SJCRH30 (cell line): Measurements from ENCODE around the gene SIM1. TPM values are rescaled to one million over a fixed set of nuclear protein-coding genes. Genes with fewer than 3 reads are reported as not detected.
"Not testable (repeated sequence)": the region's sequence is repeated elsewhere in the genome, so short reads cannot be mapped to it uniquely, and the experiment has no call there.

Source experiments
- DNase-seq, 2 experiments: peaks; one replicate each; pipeline ENCODE4 v3.0.0-alpha.2; 2015 to 2020
- H3K27ac ChIP-seq: fragments of 250-450 bp; sonication (Bioruptor Pico); 2 replicates; pipeline ENCODE4 v1.5.1; 2020; ENCODE audit warnings: mild to moderate bottlenecking, moderate library complexity
- H3K27me3 ChIP-seq: fragments of 250-450 bp; sonication (Bioruptor Pico); 2 replicates; pipeline ENCODE4 v1.5.1; 2020; ENCODE audit warnings: mild to moderate bottlenecking, moderate library complexity
- H3K36me3 ChIP-seq: fragments of 250-450 bp; sonication (Bioruptor Pico); 2 replicates; pipeline ENCODE4 v1.5.1; 2020; ENCODE audit warnings: mild to moderate bottlenecking, moderate library complexity
- H3K4me1 ChIP-seq: fragments of 250-450 bp; sonication (Bioruptor Pico); 2 replicates; pipeline ENCODE4 v1.5.1; 2020; ENCODE audit warnings: mild to moderate bottlenecking, moderate library complexity
- H3K4me3 ChIP-seq: fragments of 250-450 bp; sonication (Bioruptor Pico); 2 replicates; pipeline ENCODE4 v1.5.1; 2020; ENCODE audit warnings: mild to moderate bottlenecking, moderate library complexity
- H3K9me3 ChIP-seq: fragments of 250-450 bp; sonication (Bioruptor Pico); replicated peaks from 2 replicates; pipeline ENCODE4 v1.5.1; 2020; ENCODE audit warnings: mild to moderate bottlenecking, moderate library complexity
- total RNA-seq: library from RNA; depleted of rRNA; stranded (reverse); fragments of >200 nt; shearing (Covaris generic); gene quantifications from 2 replicates; pipeline ENCODE4 v1.2.3, GENCODE V29; 2014

SIM1 gene
- total RNA-seq, 1 experiment from 2014 or later: 1.2 TPM

DNA sequence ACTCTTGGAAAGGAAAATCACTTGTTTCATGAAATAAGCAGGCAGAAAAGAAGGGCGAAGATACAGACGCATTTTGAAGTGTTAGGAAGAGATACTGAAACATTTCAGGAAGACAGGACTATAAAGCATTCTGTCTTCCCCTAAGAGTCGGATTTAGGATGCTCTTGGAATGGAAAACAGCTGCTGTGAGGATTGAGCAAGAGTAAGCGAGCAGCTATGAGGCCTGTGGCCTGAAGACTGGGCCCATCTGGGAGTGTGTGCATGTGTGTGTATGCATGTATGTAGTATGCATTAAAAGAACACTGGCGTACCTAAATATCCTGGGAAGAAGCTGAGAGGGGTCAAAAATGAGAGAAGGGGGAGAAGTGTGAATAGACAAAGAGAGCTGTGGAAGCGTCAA, 83.6 kb downstream of the SIM1 start:
- DNase-seq: peak in 1 of 2 experiments; percentile 25
- peaks cover 9% of the 10 kb centered on the region; the same call in 1 of the 2 replicates for H3K4me1 ChIP-seq
- no peak overlapping the region for H3K27ac ChIP-seq
- H3K36me3 ChIP-seq: no peaks in the 10 kb centered on the region
- H3K27me3 ChIP-seq: no peaks in the 10 kb centered on the region
- no peak overlapping the region for H3K4me3 ChIP-seq
- no peaks in the 10 kb centered on the region; the same call in 1 of the 2 replicates for H3K9me3 ChIP-seq

DNA sequence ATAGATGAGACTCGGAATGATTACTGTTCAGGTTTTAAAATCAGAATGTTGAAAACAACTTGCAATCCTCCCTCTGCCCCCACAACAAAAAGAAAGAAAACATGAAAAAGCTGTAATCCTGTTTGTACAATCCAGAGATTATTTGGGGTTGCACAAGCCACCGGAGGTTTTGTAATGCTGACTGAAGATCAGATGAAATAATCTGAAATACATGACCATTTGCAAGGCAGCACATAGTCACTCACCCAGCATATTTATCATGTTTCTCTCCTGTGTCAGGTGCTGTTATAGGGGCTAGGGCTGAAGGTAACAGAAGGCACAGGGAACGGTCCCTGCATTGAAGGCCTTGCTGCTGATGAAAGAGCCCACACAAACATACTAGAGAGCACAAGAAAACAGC, 85.3 kb downstream of the SIM1 start:
- DNase-seq: no peak
- Histone ChIP-seq H3K27ac (no peak overlapping the region), H3K36me3 (no peaks in the 10 kb centered on the region)

DNA sequence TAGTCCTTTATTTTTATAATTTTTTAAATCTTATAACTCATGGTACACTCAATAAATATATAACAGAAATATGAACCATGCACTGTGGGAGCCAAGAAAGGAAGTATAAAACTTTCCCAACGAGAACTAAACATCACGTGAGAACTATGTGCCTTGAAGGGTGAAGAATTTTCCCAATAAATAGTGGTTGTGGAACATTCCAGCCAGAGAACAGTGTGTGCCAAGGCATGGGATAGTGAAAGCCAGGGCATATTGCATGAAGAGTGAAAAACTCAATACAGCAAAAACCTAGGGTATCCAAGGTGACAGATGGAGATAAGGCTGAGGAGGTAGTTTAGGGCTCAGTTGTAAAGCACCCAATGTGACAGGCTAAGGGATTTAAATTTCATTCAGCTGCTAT, 86.1 kb downstream of the SIM1 start:
- no peak overlapping the region for H3K27ac ChIP-seq
- no peak for DNase-seq
- H3K27me3 ChIP-seq: no peaks in the 10 kb centered on the region
- no peaks in the 10 kb centered on the region for H3K9me3 ChIP-seq
- peaks cover 9% of the 10 kb centered on the region; the same call in 1 of the 2 replicates for H3K4me1 ChIP-seq
- no peak overlapping the region for H3K4me3 ChIP-seq
- H3K36me3 ChIP-seq: no peaks in the 10 kb centered on the region

More for the DNA sequence above, 85.3 kb downstream of the SIM1 start:
- Histone ChIP-seq H3K4me3 (no peak overlapping the region), H3K4me1 (peaks cover 9% of the 10 kb centered on the region; the same call in 1 of the 2 replicates), H3K9me3 (no peaks in the 10 kb centered on the region), H3K27me3 (no peaks in the 10 kb centered on the region)

DNA sequence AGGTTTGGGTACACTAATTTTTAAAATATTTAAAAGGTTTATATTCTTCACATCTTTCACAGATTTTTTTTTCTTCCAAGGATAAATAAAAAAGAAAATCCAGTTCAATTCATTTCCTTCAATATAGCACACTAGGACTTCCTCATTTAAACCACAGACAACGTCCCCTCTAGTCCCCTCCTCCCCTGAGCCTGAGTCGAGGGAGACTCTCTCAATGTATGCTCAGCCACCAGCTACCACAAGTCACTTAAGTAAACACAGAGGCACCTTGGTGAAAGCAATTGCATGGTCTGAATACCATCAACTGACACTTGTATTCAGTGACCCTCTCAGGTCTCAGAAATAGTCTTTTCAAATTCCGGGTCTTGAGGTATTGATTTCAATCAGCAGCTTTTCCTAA, 88.6 kb downstream of the SIM1 start:
- Histone ChIP-seq H3K9me3 (no peaks in the 10 kb centered on the region), H3K4me3 (no peak overlapping the region), H3K27ac (no peak overlapping the region), H3K27me3 (no peaks in the 10 kb centered on the region), H3K4me1 (no peaks in the 10 kb centered on the region), H3K36me3 (no peaks in the 10 kb centered on the region)
- no peak for DNase-seq

DNA sequence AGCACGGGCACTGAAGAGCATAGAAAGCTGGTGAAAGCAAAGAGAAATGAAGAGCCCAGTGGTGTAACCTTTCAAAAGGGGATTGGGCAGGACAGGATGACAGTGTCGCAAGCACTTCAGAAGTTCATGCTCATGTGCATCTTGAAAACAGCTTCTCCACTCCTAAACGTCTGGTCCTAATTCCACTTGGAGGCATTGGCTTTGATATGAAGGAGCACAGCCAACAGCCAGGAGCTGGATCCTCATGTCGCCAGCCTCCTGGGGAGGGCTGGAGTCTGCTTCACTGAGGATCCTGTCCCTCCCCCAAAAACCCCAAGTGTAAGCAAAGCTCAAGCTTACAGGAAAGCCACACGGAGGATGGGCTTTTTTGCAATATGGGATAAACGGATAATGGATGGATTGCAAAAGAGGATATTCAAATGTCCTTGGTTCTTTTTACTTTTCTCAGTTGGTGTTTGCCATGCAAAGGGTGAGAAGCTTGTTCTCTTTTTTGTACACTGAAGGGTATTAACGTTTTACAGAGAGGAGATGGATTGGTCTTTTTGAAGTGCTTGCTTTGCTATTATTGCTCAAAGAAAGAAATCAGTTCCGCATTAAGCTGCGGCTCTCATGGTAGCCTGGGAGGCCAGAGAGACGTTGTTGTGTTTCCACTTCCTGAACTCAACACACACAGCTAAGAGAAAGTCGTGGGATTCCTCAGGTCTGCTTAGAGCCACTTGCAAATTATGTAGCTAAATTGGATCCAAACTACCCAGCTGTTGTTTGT, 92.2 kb downstream of the SIM1 start:
- no peaks in the 10 kb centered on the region for H3K4me1 ChIP-seq
- no peak overlapping the region for H3K27ac ChIP-seq
- no peak overlapping the region for H3K4me3 ChIP-seq
- H3K9me3 ChIP-seq: no peaks in the 10 kb centered on the region
- H3K36me3 ChIP-seq: no peaks in the 10 kb centered on the region
- DNase-seq: no peak
- H3K27me3 ChIP-seq: no peaks in the 10 kb centered on the region

DNA sequence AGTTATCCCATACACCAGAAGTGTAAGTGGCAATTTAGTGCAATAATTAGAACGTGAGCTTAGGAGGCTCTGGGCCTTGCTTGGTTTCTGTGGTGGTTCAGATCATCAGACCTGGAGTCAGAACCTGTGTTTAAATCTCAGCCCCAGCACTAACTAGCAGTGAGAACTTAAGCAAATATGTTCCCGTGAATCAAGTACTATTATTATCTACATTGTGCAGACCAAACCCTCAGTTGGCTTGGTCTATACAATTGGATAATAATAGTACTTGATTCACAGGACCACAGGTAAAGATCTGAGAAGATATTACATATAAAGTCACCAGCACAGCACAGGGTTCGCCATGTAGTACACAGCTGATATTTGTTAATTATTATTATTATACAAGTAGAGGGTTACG, 93.1 kb downstream of the SIM1 start:
- Histone ChIP-seq H3K4me1 (no peaks in the 10 kb centered on the region), H3K4me3 (no peak overlapping the region), H3K27me3 (no peaks in the 10 kb centered on the region), H3K27ac (no peak overlapping the region), H3K9me3 (no peaks in the 10 kb centered on the region), H3K36me3 (no peaks in the 10 kb centered on the region)
- DNase-seq: no peak

DNA sequence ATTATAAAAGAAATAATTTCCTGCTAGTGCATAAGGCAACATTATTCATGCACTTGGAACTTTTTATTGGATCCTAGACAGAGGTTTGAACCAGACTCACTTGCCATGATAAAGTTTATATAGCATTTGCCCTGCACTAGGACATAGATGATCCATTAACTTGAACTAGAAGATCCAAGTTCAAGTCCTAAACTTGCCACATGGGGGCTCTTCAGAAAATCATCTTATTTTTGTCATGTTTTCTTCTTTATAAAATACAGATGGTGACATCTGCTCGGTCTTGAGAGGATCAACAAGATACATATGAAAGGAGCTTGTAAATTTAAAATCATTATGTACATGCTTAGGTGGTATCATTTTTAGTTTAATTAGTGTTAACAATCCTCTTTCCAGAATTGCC, 94.5 kb downstream of the SIM1 start:
- DNase-seq: no peak
- H3K4me1 ChIP-seq: no peaks in the 10 kb centered on the region
- H3K4me3 ChIP-seq: no peak overlapping the region
- no peaks in the 10 kb centered on the region for H3K27me3 ChIP-seq
- H3K36me3 ChIP-seq: no peaks in the 10 kb centered on the region
- no peaks in the 10 kb centered on the region for H3K9me3 ChIP-seq
- H3K27ac ChIP-seq: no peak overlapping the region

DNA sequence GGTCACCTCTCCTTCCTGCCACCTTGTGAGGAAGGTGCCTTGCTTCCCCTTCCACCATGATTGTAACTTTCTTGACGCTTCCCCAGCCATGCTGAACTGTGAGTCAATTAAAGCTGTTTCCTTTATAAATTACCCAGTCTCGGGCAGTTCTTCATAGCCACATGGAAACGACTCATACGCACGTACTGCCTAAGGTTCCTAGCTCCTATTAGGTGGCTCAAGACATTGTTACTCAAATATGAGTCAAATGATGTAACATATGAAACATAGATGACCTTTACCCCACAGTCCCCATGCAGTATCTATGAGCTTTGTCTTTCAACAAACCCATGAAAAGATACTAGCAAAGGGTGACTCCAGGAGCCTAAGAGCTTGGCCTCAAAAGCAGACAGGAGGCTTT, 98.3 kb downstream of the SIM1 start:
- no peak for DNase-seq
- H3K27ac ChIP-seq: no peak overlapping the region
- H3K27me3 ChIP-seq: no peaks in the 10 kb centered on the region
- H3K9me3 ChIP-seq: no peaks in the 10 kb centered on the region
- no peak overlapping the region for H3K4me3 ChIP-seq
- H3K36me3 ChIP-seq: no peaks in the 10 kb centered on the region
- no peaks in the 10 kb centered on the region for H3K4me1 ChIP-seq

DNA sequence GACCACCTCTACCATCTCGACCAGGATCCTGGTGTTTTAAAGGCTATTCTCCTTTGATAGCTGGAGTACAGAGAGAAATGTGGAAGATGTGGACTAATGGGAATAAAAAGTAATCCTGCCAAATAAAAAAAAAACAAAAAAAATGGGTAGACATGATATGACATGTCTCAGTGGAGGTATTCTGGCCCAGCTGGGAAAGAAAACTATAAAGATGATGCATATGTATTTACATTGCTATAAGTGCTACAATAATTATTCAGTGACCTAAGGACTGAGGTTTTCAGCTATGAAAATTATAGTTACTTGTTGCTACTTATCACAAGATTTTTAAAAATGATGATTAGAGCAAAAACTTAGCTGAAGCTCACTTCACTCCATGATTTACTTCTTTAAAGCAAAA, 101.1 kb downstream of the SIM1 start:
- Histone ChIP-seq H3K27ac (no peak overlapping the region), H3K4me3 (no peak overlapping the region), H3K27me3 (no peaks in the 10 kb centered on the region), H3K4me1 (no peaks in the 10 kb centered on the region), H3K36me3 (no peaks in the 10 kb centered on the region), H3K9me3 (no peaks in the 10 kb centered on the region)
- DNase-seq: no peak

DNA sequence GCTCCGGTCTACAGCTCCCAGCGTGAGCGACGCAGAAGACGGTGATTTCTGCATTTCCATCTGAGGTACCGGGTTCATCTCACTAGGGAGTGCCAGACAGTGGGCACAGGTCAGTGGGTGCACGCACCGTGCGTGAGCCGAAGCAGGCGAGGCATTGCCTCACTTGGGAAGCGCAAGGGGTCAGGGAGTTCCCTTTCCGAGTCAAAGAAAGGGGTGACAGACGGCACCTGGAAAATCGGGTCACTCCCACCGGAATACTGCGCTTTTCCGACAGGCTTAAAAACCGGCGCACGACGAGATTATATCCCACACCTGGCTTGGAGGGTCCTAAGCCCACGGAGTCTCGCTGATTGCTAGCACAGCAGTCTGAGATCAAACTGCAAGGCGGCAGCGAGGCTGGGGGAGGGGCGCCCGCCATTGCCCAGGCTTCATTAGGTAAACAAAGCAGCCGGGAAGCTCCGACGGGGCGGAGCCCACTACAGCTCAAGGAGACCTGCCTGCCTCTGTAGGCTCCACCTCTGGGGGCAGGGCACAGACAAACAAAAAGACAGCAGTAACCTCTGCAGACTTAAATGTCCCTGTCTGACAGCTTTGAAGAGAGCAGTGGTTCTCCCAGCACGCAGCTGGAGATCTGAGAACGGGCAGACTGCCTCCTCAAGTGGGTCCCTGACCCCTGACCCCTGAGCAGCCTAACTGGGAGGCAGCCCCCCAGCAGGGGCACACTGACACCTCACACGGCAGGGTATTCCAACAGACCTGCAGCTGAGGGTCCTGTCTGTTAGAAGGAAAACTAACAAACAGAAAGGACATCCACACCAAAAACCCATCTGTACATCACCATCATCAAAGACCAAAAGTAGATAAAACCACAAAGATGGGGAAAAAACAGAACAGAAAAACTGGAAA, 109.7 kb downstream of the SIM1 start:
- not testable (repeated sequence) for H3K27ac ChIP-seq, H3K27me3 ChIP-seq, H3K4me1 ChIP-seq, DNase-seq, H3K36me3 ChIP-seq, H3K4me3 ChIP-seq, H3K9me3 ChIP-seq

DNA sequence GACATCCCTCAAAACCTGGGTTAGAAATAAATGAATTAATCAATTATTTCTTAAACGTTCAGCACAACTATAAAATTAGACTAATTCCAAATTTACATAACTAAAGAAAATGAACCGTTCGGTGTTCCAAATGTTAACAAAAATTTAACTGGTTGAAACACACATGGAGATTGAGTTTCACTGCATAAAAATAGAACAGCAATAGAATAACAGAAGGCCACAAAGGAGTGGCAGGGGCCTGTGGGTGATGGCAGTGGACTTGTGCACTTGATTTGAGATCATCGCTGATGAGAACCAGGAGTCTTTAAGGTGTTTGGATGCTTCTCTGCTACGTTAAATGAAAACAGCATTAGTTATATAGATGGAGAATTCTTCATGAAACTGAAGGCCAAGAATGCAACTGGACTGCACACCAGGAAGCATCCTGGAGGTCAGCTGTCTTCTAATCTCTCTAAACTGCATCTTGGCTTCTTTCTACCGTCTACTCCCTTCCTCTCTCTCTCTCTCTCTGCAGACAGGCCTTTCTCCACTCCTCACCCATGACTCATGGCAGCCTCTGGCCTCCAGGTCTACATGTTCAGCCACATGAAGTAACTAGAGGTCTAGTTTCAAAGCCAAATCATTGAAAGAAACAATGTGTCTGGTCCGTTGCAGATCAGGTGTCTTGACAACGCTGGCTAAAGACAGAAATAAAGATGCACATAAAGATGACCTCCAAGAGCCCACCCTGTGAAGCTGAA, 111.3 kb downstream of the SIM1 start:
- no peaks in the 10 kb centered on the region for H3K36me3 ChIP-seq
- no peaks in the 10 kb centered on the region for H3K9me3 ChIP-seq
- no peak overlapping the region for H3K4me3 ChIP-seq
- peaks cover 1% of the 10 kb centered on the region; the same call in 1 of the 2 replicates for H3K4me1 ChIP-seq
- no peaks in the 10 kb centered on the region for H3K27me3 ChIP-seq
- no peak overlapping the region for H3K27ac ChIP-seq
- no peak for DNase-seq

DNA sequence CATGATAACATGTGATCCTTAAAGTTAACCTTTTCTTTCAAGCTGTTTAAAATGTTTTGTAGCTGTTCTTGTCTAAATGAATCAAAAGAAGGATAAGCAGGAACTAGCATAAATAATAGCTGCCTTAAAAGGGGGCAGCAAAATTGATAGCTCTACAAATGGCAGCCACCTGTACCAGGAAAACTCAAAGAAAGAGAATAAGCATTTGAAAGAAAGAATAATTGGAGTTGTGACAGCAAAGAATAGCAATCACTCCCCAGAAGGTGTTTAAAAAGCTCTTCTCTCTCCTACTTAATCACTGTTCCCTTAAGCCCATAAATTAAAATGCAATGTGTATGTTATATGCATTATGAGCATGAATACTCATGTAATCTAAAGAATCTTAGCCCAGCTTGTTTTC, 114.6 kb downstream of the SIM1 start:
- no peak for DNase-seq
- H3K9me3 ChIP-seq: peaks cover 3% of the 10 kb centered on the region; the same call in 1 of the 2 replicates
- no peaks in the 10 kb centered on the region for H3K27me3 ChIP-seq
- H3K4me1 ChIP-seq: peaks cover 3% of the 10 kb centered on the region; the same call in 1 of the 2 replicates
- H3K27ac ChIP-seq: no peak overlapping the region
- H3K36me3 ChIP-seq: no peaks in the 10 kb centered on the region
- no peak overlapping the region for H3K4me3 ChIP-seq

DNA sequence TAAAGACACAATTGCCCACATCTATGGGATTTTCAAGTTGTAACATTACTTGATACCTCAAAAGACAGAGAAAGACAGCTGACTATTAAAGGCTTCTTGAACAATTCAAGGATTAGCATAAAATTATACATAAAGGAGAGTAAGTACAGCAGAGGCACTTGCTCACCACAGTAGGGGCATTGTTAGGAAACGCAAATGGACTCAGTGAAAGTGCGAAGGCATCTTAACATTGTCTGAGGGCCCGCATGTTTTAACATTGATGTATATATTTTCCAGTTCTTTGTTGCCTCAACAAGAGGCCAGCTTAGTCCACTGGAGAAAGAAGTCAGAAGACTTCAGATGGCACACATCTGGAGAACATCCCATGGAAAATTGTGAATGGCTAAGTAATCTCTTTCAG, 115.4 kb downstream of the SIM1 start:
- no peak for DNase-seq

DNA sequence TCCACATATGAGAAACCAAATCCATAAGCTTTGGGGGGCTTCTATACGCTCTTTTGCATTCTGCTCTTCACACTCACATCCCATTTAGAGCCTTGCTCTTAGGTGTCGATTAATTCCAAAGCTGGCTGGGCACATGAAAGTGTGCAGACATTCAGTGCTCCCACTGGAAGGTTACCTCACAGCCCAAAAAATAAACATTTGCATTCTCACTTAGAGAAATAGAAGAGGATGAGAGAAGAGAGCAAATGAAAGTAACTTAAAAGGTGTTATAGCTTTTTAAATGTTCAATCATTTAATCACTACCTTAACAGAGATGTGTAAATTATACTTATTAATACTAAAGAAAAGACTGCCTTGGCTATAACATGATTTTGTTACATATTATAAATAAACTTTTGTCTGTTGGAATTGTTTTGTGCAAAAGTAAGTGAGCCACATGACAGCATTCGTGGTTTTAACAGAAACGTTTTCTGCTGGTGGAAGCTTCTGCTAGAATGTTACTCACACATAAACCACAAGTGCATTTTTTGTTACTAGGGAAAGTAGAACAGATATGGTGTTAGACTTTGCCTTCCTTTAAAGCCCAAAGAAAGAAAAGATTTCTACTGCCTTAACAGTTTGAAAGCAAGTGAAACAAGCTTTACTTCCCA, 116.7 kb downstream of the SIM1 start:
- Histone ChIP-seq H3K27ac (no peak overlapping the region), H3K9me3 (peaks cover 3% of the 10 kb centered on the region), H3K4me1 (peaks cover 8% of the 10 kb centered on the region), H3K4me3 (no peak overlapping the region), H3K27me3 (no peaks in the 10 kb centered on the region), H3K36me3 (no peaks in the 10 kb centered on the region)
- DNase-seq: no peak

More for the DNA sequence above, 115.4 kb downstream of the SIM1 start:
- Histone ChIP-seq H3K27ac (no peak overlapping the region), H3K9me3 (peaks cover 3% of the 10 kb centered on the region; the same call in 1 of the 2 replicates), H3K27me3 (no peaks in the 10 kb centered on the region), H3K4me3 (no peak overlapping the region), H3K36me3 (no peaks in the 10 kb centered on the region), H3K4me1 (peaks cover 3% of the 10 kb centered on the region; the same call in 1 of the 2 replicates)
